ENCODE data around the gene KCNN3.

KCNN3 gene

DNA sequence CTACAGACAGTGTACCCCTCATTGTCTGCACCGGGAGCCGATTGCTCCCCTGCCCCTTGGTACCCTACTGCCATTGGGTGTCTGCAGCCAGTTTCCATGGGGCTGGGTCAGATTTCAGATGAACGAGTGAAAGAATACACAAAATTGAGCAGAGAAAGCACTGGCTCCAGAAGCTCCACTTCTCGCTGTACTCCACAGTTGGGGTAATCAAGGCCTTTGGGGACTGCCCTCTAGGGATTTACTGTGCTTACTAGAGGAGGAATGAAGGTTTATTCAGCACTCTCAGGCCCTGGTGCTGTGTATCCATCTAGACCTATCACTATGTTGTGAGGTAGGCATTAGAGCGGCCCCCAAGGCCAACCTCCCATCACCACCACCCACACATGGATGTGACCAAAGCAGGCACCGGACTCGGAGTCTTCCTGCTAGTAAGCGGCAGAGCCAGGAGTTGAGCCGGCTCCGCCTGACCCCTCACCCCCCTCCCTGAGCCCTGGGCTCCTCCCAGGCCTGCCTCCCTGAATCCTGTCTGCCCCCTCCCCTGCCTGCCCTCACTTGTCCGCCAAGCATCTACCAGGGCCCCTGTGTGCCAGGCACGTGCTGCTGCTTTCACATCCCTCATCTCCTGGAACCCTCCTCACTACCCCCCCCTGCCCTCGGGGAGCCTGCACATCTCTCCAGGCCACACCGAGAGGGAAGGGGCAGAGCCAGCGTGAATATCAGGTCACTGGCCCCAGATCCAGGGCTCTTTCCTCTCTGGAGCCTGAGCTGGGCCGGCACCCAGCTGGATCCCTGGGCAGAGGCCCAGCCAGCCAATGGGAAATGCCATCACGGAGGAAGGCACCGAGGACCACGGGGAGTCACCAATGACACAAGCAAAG, 23.3 kb downstream of the KCNN3 start:
- H3K4me3 ChIP-seq (ENCODE audit: low read length): no peak overlapping the region
- no peak for TF ChIP-seq ZNF274 (IDR thresholded peaks at IDR 0.05; ENCODE audit: low read depth, low read length)

DNA sequence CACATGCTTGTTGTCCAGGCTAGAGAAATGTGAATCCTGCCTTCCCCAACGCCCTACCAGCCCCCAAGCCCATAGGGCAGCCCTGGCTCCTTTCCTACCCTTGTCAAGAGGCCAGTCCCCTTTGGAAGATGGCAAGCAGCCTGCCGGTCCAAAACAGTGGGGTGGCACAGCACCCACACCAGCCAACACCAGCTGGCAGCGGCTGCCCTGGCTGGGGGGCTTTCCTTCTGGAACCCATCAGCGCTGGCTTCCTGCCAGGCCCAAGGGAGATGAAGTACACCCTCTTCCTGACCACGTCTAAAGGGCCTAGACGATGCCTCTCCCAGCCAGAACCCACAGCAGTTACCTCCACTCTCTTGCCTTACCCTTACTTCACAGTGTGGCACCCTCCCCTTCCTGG, 24.2 kb downstream of the KCNN3 start:
- H3K4me3 ChIP-seq (ENCODE audit: low read length): no peak overlapping the region
- no peak for TF ChIP-seq ZNF274 (IDR thresholded peaks at IDR 0.05; ENCODE audit: low read depth, low read length)

- no peak overlapping the region for H3K4me3 ChIP-seq (ENCODE audit: low read length)
- TF ChIP-seq ZNF274 (IDR thresholded peaks at IDR 0.05; ENCODE audit: low read depth, low read length): no peak
Observed at GRCh38 chr1:154845174-154845573, 24.9 kb downstream of the KCNN3 start.

DNA sequence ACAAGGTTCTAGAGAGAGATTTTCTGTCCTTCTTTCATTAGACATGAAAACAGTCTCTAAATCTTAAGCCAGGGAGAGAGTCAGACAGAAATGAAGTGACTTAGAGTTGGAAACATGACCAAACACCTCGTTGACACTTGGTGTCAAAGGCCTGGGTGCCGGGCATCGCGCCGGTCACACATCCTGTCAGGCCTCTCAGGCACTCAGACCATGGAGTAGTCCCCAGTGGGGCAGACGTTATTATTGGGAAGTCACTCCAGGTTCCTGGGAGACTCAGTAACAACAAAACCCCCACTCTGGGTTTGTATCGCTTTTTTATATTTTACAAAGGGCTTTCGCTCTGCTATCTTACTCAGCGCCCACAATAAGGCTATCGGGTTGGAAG, 25.8 kb downstream of the KCNN3 start:
- H3K4me3 ChIP-seq (ENCODE audit: low read length): no peak overlapping the region

GRCh38 chr1:154843636-154844296, 26.3 kb downstream of the KCNN3 start:
- TF ChIP-seq ZNF274 (IDR thresholded peaks at IDR 0.05; ENCODE audit: low read depth, low read length): no peak
- H3K4me3 ChIP-seq (ENCODE audit: low read length): no peak overlapping the region

More for the DNA sequence above, 25.8 kb downstream of the KCNN3 start:
- no peak for TF ChIP-seq ZNF274 (IDR thresholded peaks at IDR 0.05; ENCODE audit: low read depth, low read length)

GRCh38 chr1:154842635-154843034, 27.4 kb downstream of the KCNN3 start:
- no peak for TF ChIP-seq ZNF274 (IDR thresholded peaks at IDR 0.05; ENCODE audit: low read depth, low read length)
- no peak overlapping the region for H3K4me3 ChIP-seq (ENCODE audit: low read length)

GRCh38 chr1:154841384-154841783, 28.7 kb downstream of the KCNN3 start:
- TF ChIP-seq ZNF274 (IDR thresholded peaks at IDR 0.05; ENCODE audit: low read depth, low read length): no peak
- H3K4me3 ChIP-seq (ENCODE audit: low read length): no peak overlapping the region

GRCh38 chr1:154840269-154841176, 29.6 kb downstream of the KCNN3 start:
- TF ChIP-seq ZNF274 (IDR thresholded peaks at IDR 0.05; ENCODE audit: low read depth, low read length): no peak
- H3K4me3 ChIP-seq (ENCODE audit: low read length): no peak overlapping the region

GRCh38 chr1:154839691-154840090, 30.4 kb downstream of the KCNN3 start:
- TF ChIP-seq ZNF274 (IDR thresholded peaks at IDR 0.05; ENCODE audit: low read depth, low read length): no peak
- H3K4me3 ChIP-seq (ENCODE audit: low read length): no peak overlapping the region

DNA sequence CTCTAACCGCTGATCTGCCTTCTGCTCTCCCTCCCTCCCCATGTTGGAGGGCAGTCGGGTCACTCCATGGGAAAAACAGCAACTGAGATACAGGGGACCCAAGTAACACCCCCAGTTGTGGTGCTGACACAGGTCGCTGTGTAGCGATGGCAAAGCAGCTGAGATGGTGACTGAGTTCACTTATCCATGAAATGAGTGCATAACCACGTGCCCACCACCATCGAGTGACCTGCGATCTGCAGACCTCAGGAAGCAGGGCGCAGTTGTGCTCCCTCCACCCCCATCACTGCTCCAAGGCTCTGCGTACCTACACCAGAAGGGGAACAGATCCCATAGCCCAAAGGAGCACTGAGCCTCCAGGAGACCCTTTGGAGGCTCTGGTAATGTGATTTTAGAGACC, 31.1 kb downstream of the KCNN3 start:
- H3K4me3 ChIP-seq (ENCODE audit: low read length): no peak overlapping the region
- no peak for TF ChIP-seq ZNF274 (IDR thresholded peaks at IDR 0.05; ENCODE audit: low read depth, low read length)

DNA sequence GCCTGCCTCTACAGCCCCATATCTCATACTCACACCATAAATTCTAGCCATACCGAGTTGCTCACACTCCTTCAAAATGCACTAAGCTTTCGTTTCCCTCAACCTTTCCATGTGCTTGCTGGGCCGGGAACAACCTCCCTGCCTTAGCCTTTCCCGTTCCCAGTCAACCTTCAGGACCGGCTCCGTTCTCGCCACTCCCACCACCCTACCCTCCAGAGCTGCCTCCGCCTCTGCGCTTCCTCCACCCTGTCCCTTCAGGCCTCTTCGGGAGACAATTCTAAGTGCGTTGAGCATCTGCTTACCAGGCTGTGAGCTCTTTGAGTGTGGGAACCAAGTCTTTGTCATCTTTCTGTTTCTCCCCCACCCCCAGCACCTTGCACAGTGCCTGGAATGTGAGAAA, 31.6 kb downstream of the KCNN3 start:
- H3K4me3 ChIP-seq (ENCODE audit: low read length): no peak overlapping the region
- no peak for TF ChIP-seq ZNF274 (IDR thresholded peaks at IDR 0.05; ENCODE audit: low read depth, low read length)

GRCh38 chr1:154837672-154838171, 32.4 kb downstream of the KCNN3 start:
- H3K4me3 ChIP-seq (ENCODE audit: low read length): no peak overlapping the region
- TF ChIP-seq ZNF274 (IDR thresholded peaks at IDR 0.05; ENCODE audit: low read depth, low read length): no peak

- H3K4me3 ChIP-seq (ENCODE audit: low read length): no peak overlapping the region
- TF ChIP-seq ZNF274 (IDR thresholded peaks at IDR 0.05; ENCODE audit: low read depth, low read length): no peak
Observed at GRCh38 chr1:154837034-154837671, 32.9 kb downstream of the KCNN3 start.

All from GM08714 (cell line).